ENCODE results near the gene GOLGA5. TPM values are rescaled to one million over a fixed set of nuclear protein-coding genes. Genes with fewer than 3 reads are reported as not detected.

Gene GOLGA5
- total and polyA plus RNA-seq, 7 experiments from 2014 or later, result 9.7 to 27.9 (median 23.5) TPM

DNA sequence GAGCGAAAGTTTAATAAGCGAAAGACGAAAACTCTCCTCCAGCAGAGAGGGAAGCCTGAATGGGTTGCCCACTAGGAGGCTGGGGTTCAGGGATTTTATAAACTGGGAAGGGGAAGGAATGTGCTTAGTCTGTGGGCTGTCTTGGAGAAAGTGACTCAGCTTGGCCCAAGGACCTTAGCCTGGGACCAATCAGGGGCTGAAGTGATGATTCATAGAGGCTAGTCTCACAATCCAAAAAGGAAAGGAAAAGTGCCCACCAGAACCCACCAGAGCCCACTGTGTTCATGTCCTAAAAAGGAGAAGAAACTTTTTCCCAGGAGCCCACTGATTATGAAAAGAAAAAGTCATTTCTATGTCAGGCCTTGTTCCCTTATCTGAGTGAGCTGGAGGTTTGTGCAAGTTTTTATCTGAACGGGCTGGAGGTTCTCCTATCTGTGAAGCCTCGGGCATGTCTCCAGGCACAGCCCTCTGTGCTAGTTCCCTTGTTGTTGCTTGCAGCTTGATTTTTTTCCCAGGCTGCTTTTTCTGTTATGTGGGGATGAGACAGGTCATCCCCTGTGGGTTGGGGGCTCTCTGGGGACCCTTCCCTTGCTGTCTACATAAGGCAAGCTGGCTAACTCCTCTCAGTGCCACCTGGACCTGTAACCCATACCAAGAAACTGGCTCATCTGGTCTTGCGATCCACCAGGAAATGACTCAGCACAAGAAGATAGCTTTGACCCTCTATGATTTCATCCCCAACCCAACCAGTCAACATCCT is 8.3 kb upstream of the GOLGA5 start:
- ATAC-seq (no peak), DNase-seq (no peak)
- H3K27ac ChIP-seq (ENCODE audit: low read depth, low read length), result no peak overlapping the region
- Mint-ChIP-seq H3K36me3 (peaks cover 0 to 8% (median 7%) of the 10 kb centered on the region in 5 donors), H3K27me3 (peaks cover 0 to 8% (median 0%) of the 10 kb centered on the region in 5 donors), H3K4me3 (no peak overlapping the region), H3K9me3 (peaks cover 5 to 23% (median 17%) of the 10 kb centered on the region in 11 donors), H3K4me1 (peaks cover 0 to 6% (median 0%) of the 10 kb centered on the region in 7 donors), H3K27ac (no peak overlapping the region)
- H3K4me1 ChIP-seq (ENCODE audit: control insufficient read depth in 2 of 2, insufficient read depth in 2 of 2, low read length in 2 of 2), result no peaks in the 10 kb centered on the region
- POLR2A ChIA-PET, result interaction anchor here (0.7 kb wide), 1 partner anchor 679 kb away, joined by 3 read pairs; no protein-coding TSS in a partner anchor
- H3K9me3 ChIP-seq (ENCODE audit: control insufficient read depth in 2 of 3, low read length in 3 of 3), result peaks cover 0 to 13% (median 0%) of the 10 kb centered on the region in 3 experiments
- no peak overlapping the region for H3K4me3 ChIP-seq (ENCODE audit: low read length)
- H3K27me3 ChIP-seq (ENCODE audit: control insufficient read depth in 2 of 2, insufficient read depth in 2 of 2, low read length in 2 of 2), result no peaks in the 10 kb centered on the region
- CTCF ChIA-PET, result interaction anchor here (0.7 to 2.7 kb wide), 2 partner anchors 68 to 69 kb away, joined by 3 to 8 read pairs; no protein-coding TSS in a partner anchor
- intact Hi-C loops (cut with micrococcal nuclease), result no loop called here
- no peaks in the 10 kb centered on the region for H3K36me3 ChIP-seq (ENCODE audit: control insufficient read depth in 2 of 3, insufficient read depth in 3 of 3, low read length in 3 of 3)

DNA sequence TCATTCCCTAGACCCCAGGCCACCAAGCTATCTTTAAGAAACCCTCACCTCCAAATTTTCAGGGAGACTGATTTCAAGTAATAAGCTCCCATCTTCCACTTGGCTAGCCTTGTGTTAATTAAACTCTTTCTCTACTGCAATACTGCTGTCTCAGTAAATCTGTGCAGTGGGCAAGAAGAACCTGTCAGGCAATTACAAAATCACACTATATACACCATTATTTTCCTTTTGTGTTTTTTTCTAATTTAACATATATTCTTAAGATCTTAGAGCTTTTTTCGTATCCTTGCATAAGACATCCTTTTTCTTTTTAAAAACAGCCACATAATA is 7.7 kb upstream of the GOLGA5 start:
- H3K4me3 Mint-ChIP-seq, result no peak overlapping the region
- Histone ChIP-seq H3K27ac (ENCODE audit: low read depth, low read length) (no peak overlapping the region), H3K36me3 (ENCODE audit: control insufficient read depth in 2 of 3, insufficient read depth in 3 of 3, low read length in 3 of 3) (no peaks in the 10 kb centered on the region), H3K4me1 (ENCODE audit: control insufficient read depth in 2 of 2, insufficient read depth in 2 of 2, low read length in 2 of 2) (no peaks in the 10 kb centered on the region), H3K4me3 (ENCODE audit: low read length) (no peak overlapping the region), H3K27me3 (ENCODE audit: control insufficient read depth in 2 of 2, insufficient read depth in 2 of 2, low read length in 2 of 2) (no peaks in the 10 kb centered on the region), H3K9me3 (ENCODE audit: control insufficient read depth in 2 of 3, low read length in 3 of 3) (peaks cover 0 to 13% (median 0%) of the 10 kb centered on the region in 3 experiments)
- peaks cover 0 to 7% (median 0%) of the 10 kb centered on the region in 7 donors for H3K4me1 Mint-ChIP-seq
- H3K36me3 Mint-ChIP-seq, result peaks cover 0 to 9% (median 7%) of the 10 kb centered on the region in 5 donors
- H3K27me3 Mint-ChIP-seq, result peaks cover 0 to 9% (median 0%) of the 10 kb centered on the region in 5 donors
- peaks cover 6 to 29% (median 17%) of the 10 kb centered on the region in 11 donors for H3K9me3 Mint-ChIP-seq
- CTCF ChIA-PET, result interaction anchor here (0.7 kb wide), 1 partner anchor 70 kb away, joined by 3 read pairs; no protein-coding TSS in a partner anchor
- POLR2A ChIA-PET, result no interaction called here
- ATAC-seq (no peak), DNase-seq (no peak)
- intact Hi-C loops (cut with micrococcal nuclease), result no loop called here
- no peak overlapping the region for H3K27ac Mint-ChIP-seq

DNA sequence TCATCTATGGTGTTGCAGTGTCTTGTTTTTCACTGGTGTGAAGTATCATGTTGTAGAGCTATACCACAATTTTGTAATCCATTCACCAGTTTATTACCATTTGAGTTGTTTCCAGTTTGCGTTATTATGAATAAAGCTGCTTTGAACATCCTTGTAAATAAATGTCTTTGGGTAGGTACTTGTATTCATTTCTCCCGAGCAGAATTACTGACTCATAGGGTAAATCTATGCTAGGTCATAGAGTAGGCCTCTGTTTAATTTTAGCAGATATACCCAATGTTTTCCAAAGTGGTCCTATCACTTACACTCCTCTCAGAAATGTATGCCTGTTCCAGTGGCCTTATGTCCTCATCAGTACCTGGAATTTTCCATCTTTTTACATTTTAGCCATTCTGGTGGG is 6.6 kb upstream of the GOLGA5 start:
- H3K9me3 ChIP-seq (ENCODE audit: control insufficient read depth in 2 of 3, low read length in 3 of 3), result peaks cover 0 to 13% (median 0%) of the 10 kb centered on the region in 3 experiments
- H3K4me1 ChIP-seq (ENCODE audit: control insufficient read depth in 2 of 2, insufficient read depth in 2 of 2, low read length in 2 of 2), result no peaks in the 10 kb centered on the region

DNA sequence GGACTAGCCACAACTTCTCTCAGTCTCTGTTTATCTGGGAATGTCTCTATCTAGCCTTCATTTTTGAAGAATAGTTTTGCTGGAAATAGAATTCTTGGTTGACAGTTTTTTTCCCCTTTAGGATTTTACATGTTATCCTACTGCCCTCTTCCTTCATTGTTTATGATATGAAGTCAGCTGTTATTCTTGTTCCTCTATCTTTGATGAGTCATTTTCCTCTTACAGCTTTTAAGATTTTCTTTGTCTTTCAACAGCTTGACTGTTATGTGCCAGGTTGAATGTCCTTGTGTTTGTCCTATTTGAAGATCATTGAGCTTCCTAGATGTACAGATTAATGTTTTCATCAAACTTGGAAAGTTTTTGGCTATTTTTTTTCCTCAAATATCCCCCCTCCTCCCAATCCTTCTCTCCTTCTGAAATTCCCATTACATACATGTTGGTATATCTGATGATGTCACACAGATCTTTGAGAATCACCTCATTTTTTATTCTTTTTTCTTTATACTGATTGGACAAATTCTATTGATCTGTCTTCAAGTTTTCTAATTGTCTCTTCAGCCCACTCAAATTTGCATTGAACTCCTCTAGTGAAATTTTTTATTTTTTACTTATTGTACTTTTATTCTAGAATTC is 4.5 kb upstream of the GOLGA5 start:
- Histone ChIP-seq H3K27ac (ENCODE audit: low read depth, low read length) (no peak overlapping the region), H3K27me3 (ENCODE audit: control insufficient read depth in 2 of 2, insufficient read depth in 2 of 2, low read length in 2 of 2) (no peaks in the 10 kb centered on the region), H3K9me3 (ENCODE audit: control insufficient read depth in 2 of 3, low read length in 3 of 3) (peaks cover 0 to 13% (median 0%) of the 10 kb centered on the region in 3 experiments), H3K4me3 (ENCODE audit: low read length) (no peak overlapping the region), H3K36me3 (ENCODE audit: control insufficient read depth in 2 of 3, insufficient read depth in 3 of 3, low read length in 3 of 3) (peaks cover 0 to 4% (median 0%) of the 10 kb centered on the region in 3 experiments), H3K4me1 (ENCODE audit: control insufficient read depth in 2 of 2, insufficient read depth in 2 of 2, low read length in 2 of 2) (peaks cover 0 to 6% of the 10 kb centered on the region in 2 donors)
- Mint-ChIP-seq H3K36me3 (peaks cover 0 to 12% (median 7%) of the 10 kb centered on the region in 5 donors), H3K27ac (peak overlapping the region in 1 of 9 donors; percentile 4), H3K27me3 (peaks cover 0 to 9% (median 0%) of the 10 kb centered on the region in 5 donors), H3K4me3 (no peak overlapping the region), H3K4me1 (peaks cover 5 to 11% (median 7%) of the 10 kb centered on the region in 7 donors), H3K9me3 (peaks cover 6 to 33% (median 21%) of the 10 kb centered on the region in 11 donors)
- ChIA-PET CTCF (interaction anchor here (0.6 kb wide), 1 partner anchor 40 kb away, joined by 3 read pairs; no protein-coding TSS in a partner anchor), POLR2A (no interaction called here)
- intact Hi-C loops (cut with micrococcal nuclease), result loop anchor here (5.0 kb wide), 3 partner anchors 328 to 667 kb away; partner anchors contain the start of genes CPSF2 (in 2 of the 2), NDUFB1 (in 2 of the 2), BTBD7 (in 1 of the 2) and ITPK1 (in 1 of the 2)
- ATAC-seq, result no peak
- DNase-seq, result no peak

More for the DNA sequence above, 6.6 kb upstream of the GOLGA5 start:
- ATAC-seq (no peak), DNase-seq (no peak)
- intact Hi-C loops (cut with micrococcal nuclease), result no loop called here
- Mint-ChIP-seq H3K36me3 (peaks cover 0 to 9% (median 7%) of the 10 kb centered on the region in 5 donors), H3K4me3 (no peak overlapping the region), H3K9me3 (peaks cover 6 to 33% (median 17%) of the 10 kb centered on the region in 11 donors), H3K27me3 (peaks cover 0 to 13% (median 0%) of the 10 kb centered on the region in 5 donors), H3K4me1 (peaks cover 0 to 7% (median 0%) of the 10 kb centered on the region in 7 donors), H3K27ac (no peak overlapping the region)
- POLR2A ChIA-PET, result interaction anchor here (0.9 kb wide), 1 partner anchor 80 kb away, joined by 3 read pairs; no protein-coding TSS in a partner anchor
- Histone ChIP-seq H3K36me3 (ENCODE audit: control insufficient read depth in 2 of 3, insufficient read depth in 3 of 3, low read length in 3 of 3) (no peaks in the 10 kb centered on the region), H3K4me3 (ENCODE audit: low read length) (no peak overlapping the region), H3K27ac (ENCODE audit: low read depth, low read length) (no peak overlapping the region), H3K27me3 (ENCODE audit: control insufficient read depth in 2 of 2, insufficient read depth in 2 of 2, low read length in 2 of 2) (no peaks in the 10 kb centered on the region)
- CTCF ChIA-PET, result interaction anchor here (1.4 kb wide), 1 partner anchor 73 kb away, joined by 4 read pairs; no protein-coding TSS in a partner anchor

DNA sequence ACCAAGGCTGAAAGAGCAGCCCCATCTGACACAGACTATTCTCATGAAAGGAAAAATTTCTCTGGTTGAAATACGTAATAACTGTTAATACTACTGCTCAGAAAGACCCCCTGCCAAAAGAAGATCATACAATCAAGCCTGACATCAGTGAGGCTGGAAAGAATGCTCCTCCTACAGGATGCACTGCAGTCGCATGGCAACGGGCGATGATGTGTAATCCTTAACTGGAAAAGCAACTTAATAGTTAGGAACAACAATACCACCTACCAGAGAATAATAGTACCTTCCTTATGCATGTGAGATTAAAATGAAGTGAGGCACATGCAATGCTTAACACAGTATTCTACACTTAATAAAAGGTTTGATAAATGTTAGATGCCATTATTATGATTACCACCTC is 1.2 kb upstream of the GOLGA5 start:
- ChIA-PET POLR2A (interaction anchor here (0.6 to 2.5 kb wide), 6 partner anchors 43 to 1503 kb away, joined by 3 to 9 read pairs (median 4); partner anchors contain the start of genes CPSF2, NDUFB1 and TRIP11), CTCF (no interaction called here)
- ATAC-seq (no peak), DNase-seq (no peak)
- H3K27ac Mint-ChIP-seq, result peak overlapping the region in 6 of 9 donors; percentile 86 to 98 (median 94)
- Histone ChIP-seq H3K4me3 (ENCODE audit: low read length) (no peak overlapping the region), H3K36me3 (ENCODE audit: control insufficient read depth in 2 of 3, insufficient read depth in 3 of 3, low read length in 3 of 3) (peaks cover 0 to 10% (median 0%) of the 10 kb centered on the region in 3 experiments), H3K9me3 (ENCODE audit: control insufficient read depth in 2 of 3, low read length in 3 of 3) (peaks cover 0 to 13% (median 0%) of the 10 kb centered on the region in 3 experiments), H3K27me3 (ENCODE audit: control insufficient read depth in 2 of 2, insufficient read depth in 2 of 2, low read length in 2 of 2) (no peaks in the 10 kb centered on the region), H3K27ac (ENCODE audit: low read depth, low read length) (no peak overlapping the region), H3K4me1 (ENCODE audit: control insufficient read depth in 2 of 2, insufficient read depth in 2 of 2, low read length in 2 of 2) (peaks cover 15 to 17% of the 10 kb centered on the region in 2 donors)
- peaks cover 20 to 38% (median 32%) of the 10 kb centered on the region in 7 donors for H3K4me1 Mint-ChIP-seq
- H3K27me3 Mint-ChIP-seq, result peaks cover 0 to 9% (median 0%) of the 10 kb centered on the region in 5 donors
- H3K4me3 Mint-ChIP-seq, result peak overlapping the region in 6 of 10 donors; percentile 5 to 91 (median 60)
- peaks cover 6 to 33% (median 21%) of the 10 kb centered on the region in 11 donors for H3K9me3 Mint-ChIP-seq
- peaks cover 0 to 19% (median 12%) of the 10 kb centered on the region in 5 donors for H3K36me3 Mint-ChIP-seq
- intact Hi-C loops (cut with micrococcal nuclease), result loop anchor here (5.0 kb wide), 3 partner anchors 324 to 671 kb away; partner anchors contain the start of genes CPSF2 (in 2 of the 2), NDUFB1 (in 2 of the 2), BTBD7 (in 1 of the 2) and ITPK1 (in 1 of the 2)

DNA sequence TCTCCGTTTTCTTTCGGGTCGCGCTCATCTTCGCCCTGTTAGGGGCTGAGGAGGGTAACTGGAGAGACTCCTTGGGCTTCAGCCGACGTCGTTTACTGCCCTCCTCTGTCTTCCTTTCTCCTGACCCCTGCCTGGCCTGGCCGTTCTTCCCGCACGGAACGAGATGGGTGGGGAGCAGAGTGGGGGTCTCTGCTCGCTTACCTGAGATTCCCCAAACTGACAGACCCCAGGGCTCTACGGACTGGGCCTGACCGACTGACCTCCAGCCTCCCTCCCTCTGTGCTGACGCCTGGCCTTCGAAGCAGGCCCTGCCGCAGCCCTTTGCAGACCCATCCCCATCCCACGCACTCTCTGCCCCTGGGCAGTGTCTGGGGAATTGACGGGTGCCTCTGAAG is 439 bp downstream of the GOLGA5 start:
- intact Hi-C loops (cut with micrococcal nuclease), result loop anchor here (1.0 to 5.0 kb wide), 14 partner anchors 46 to 1734 kb away; partner anchors contain the start of genes ATXN3 (in 2 of the 2), BTBD7 (in 2 of the 2), CPSF2 (in 2 of the 2) and LYSET (in 2 of the 2)
- ChIA-PET POLR2A (interaction anchor here (0.6 to 2.5 kb wide), 4 partner anchors 44 to 673 kb away, joined by 3 to 9 read pairs (median 4); partner anchors contain the start of genes CPSF2, LGMN and NDUFB1), CTCF (no interaction called here)
- H3K4me3 Mint-ChIP-seq, result peak overlapping the region; percentile 78 to 96 (median 92)
- Histone ChIP-seq H3K4me1 (ENCODE audit: control insufficient read depth in 2 of 2, insufficient read depth in 2 of 2, low read length in 2 of 2) (peaks cover 15 to 20% of the 10 kb centered on the region in 2 donors), H3K36me3 (ENCODE audit: control insufficient read depth in 2 of 3, insufficient read depth in 3 of 3, low read length in 3 of 3) (peaks cover 0 to 17% (median 5%) of the 10 kb centered on the region in 3 experiments), H3K9me3 (ENCODE audit: control insufficient read depth in 2 of 3, low read length in 3 of 3) (peaks cover 0 to 9% (median 0%) of the 10 kb centered on the region in 3 experiments), H3K27me3 (ENCODE audit: control insufficient read depth in 2 of 2, insufficient read depth in 2 of 2, low read length in 2 of 2) (no peaks in the 10 kb centered on the region), H3K27ac (ENCODE audit: low read depth, low read length) (peak overlapping the region; percentile 91), H3K4me3 (ENCODE audit: low read length) (peak overlapping the region; percentile 98)
- peaks cover 0 to 8% (median 0%) of the 10 kb centered on the region in 5 donors for H3K27me3 Mint-ChIP-seq
- H3K27ac Mint-ChIP-seq, result peak overlapping the region; percentile 78 to 97 (median 95)
- H3K36me3 Mint-ChIP-seq, result peaks cover 4 to 22% (median 14%) of the 10 kb centered on the region in 5 donors
- H3K4me1 Mint-ChIP-seq, result peaks cover 24 to 45% (median 39%) of the 10 kb centered on the region in 7 donors
- peaks cover 5 to 23% (median 14%) of the 10 kb centered on the region in 11 donors for H3K9me3 Mint-ChIP-seq
- ATAC-seq (no peak), DNase-seq (no peak)
